ENCODE data around the gene SATB1.
"Not testable (repeated sequence)": the region's sequence is repeated elsewhere in the genome, so short reads cannot be mapped to it uniquely, and the experiment has no call there.

The SATB1 gene

DNA sequence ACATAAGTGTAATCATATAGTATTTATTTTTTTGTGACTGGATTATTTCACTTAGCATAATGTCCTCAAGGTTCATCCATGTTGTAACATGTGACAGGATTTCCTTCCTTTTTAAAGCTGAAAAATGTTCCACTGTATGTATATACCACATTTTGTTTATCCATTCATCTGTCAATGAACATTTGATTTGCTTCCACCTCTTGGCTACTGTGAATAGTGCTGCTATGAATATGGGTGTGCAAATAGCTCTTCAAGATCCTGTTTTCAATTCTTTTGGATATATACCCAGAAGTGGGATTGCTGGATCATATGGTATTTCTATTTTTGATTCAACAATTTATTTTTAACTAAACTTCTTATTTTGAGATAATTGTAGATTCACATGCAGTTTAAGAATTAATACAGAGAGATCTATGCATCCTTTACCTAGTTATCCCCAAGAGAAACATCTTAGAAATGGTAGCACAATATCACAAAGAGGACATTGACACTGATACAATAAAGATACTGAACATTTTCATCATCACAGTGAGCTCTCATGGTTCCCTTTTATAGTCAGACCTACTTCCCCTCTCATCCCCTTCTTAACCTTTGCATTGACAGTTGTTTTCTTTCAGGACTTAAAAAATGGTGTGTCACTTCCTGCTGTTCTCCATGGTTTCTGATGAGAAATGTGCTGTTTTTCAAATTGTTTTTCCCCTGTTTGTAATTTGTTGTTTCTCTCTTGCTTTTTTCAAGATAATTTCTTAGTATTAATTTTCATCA lies 90.1 kb downstream of the SATB1 start:
- H3K4me3 ChIP-seq (ENCODE audit: low read length): no peak overlapping the region
- DNase-seq (ENCODE audit: low read depth): no peak
- TF ChIP-seq, protein P1, sequence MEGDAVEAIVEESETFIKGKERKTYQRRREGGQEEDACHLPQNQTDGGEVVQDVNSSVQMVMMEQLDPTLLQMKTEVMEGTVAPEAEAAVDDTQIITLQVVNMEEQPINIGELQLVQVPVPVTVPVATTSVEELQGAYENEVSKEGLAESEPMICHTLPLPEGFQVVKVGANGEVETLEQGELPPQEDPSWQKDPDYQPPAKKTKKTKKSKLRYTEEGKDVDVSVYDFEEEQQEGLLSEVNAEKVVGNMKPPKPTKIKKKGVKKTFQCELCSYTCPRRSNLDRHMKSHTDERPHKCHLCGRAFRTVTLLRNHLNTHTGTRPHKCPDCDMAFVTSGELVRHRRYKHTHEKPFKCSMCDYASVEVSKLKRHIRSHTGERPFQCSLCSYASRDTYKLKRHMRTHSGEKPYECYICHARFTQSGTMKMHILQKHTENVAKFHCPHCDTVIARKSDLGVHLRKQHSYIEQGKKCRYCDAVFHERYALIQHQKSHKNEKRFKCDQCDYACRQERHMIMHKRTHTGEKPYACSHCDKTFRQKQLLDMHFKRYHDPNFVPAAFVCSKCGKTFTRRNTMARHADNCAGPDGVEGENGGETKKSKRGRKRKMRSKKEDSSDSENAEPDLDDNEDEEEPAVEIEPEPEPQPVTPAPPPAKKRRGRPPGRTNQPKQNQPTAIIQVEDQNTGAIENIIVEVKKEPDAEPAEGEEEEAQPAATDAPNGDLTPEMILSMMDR (conservative IDR thresholded peaks at IDR 0.05; ENCODE audit: low read depth, low read length): no peak

DNA sequence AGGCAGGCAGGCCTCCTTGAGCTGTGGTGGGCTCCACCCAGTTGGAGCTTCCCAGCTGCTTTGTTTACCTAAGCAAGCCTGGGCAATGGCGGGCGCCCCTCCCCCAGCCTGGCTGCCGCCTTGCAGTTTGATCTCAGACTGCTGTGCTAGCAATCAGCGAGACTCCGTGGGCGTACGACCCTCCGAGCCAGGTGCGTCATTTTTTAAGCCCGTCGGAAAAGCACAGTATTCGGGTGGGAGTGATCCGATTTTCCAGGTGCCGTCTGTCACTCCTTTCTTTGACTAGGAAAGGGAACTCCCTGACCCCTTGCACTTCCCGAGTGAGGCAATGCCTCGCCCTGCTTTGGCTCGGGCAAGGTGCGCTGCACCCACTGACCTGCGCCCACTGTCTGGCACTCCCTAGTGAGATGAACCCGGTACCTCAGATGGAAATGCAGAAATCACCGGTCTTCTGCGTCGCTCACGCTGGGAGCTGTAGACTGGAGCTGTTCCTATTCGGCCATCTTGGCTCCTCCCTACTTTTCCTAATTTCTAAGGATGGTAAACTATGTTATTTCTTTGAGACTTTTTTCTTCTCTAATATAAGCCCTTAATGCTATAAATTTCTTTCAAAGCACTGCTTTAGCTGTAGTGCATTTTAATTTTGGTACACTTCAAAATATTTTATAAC lies 94.2 kb downstream of the SATB1 start:
- DNase-seq (ENCODE audit: low read depth); H3K4me3 ChIP-seq (ENCODE audit: low read length): not testable (repeated sequence)

DNA sequence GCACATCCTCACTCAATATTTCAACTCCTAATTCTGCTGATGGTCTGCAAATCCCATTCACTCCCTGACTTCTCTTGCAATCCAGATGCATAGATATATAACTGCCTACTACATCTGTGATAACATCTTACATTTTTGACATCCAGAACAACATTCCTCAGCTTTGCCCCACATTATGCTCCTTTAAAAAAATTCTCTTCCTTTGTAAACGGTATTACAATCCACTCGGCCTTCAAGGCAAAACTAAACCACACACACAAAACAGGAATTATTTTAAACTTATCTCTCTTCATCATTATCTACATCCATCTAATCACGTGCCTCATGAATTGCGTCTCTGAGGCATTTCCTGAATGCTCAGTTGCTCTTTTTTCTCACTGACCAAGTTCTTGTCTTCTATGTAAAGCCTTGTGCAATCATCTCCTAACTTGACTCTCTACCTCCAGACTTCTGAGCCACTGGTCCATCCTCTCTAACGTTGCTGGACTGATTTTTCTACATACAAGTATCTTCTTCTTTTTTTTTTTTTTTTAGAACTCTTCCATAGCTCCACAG lies 117.0 kb downstream of the SATB1 start:
- no peak overlapping the region for H3K4me3 ChIP-seq (ENCODE audit: low read length)
- no peak for DNase-seq (ENCODE audit: low read depth)
- TF ChIP-seq, protein P1 (conservative IDR thresholded peaks at IDR 0.05; ENCODE audit: low read depth, low read length): no peak

DNA sequence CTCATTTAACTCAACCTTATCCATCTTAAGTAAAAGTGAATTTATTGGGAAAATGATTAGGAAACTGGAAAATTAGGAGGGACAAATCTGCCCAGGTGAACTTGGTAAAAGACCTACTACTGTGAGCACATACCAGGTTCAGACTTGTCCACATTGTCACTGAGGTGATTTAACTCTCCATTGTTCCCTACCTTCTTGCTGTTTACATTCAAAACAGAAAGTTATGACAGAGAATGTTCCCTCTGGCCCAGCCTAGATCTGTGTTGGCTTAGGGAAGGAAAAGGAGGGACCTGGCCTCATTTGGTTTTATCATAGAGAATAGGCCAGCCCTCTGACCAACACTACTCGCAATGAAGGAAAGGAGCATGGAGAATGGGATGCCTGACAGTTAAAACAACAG lies 117.6 kb downstream of the SATB1 start:
- no peak overlapping the region for H3K4me3 ChIP-seq (ENCODE audit: low read length)
- TF ChIP-seq, protein P1 (conservative IDR thresholded peaks at IDR 0.05; ENCODE audit: low read depth, low read length): no peak
- no peak for DNase-seq (ENCODE audit: low read depth)

DNA sequence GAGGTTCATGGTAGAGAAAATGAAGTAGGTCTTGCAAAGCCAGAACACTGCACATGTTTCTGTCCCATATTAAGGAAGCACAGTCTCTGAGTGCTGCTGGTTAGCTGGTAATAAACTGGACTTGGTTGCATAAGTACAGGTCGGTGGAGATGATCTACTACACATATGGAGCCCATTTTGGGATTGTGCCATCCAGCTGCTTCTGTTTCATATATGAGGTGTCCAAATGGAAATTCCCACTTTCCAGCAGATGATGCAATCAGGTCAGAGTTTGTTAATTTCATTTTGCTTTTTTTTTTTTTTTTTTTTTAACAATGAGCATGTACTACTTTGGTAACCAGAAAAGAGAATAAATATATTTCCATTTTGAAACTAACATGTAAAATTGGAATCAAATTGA lies 122.6 kb downstream of the SATB1 start:
- H3K4me3 ChIP-seq (ENCODE audit: low read length): no peak overlapping the region
- TF ChIP-seq, protein P1 (conservative IDR thresholded peaks at IDR 0.05; ENCODE audit: low read depth, low read length): no peak
- DNase-seq (ENCODE audit: low read depth): no peak

DNA sequence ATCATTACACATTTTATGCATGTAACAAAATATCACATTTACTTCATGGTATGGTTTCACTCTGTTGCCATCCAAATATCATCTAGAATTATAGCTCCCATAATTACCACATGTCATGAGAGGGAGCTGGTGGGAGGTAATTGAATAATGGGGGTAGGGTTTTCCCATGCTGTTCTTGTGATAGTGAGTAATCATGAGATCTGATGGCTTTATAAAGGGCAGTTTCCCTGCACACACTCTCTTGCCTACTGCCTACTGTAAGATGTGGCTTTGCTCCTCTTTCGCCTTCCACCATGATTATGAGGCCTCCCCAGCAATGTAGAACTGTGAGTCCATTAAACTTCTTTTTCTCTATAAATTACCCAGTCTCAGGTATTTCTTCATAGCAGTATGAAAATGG lies 123.4 kb downstream of the SATB1 start:
- H3K4me3 ChIP-seq (ENCODE audit: low read length): no peak overlapping the region
- TF ChIP-seq, protein P1 (conservative IDR thresholded peaks at IDR 0.05; ENCODE audit: low read depth, low read length): no peak
- DNase-seq (ENCODE audit: low read depth): no peak

DNA sequence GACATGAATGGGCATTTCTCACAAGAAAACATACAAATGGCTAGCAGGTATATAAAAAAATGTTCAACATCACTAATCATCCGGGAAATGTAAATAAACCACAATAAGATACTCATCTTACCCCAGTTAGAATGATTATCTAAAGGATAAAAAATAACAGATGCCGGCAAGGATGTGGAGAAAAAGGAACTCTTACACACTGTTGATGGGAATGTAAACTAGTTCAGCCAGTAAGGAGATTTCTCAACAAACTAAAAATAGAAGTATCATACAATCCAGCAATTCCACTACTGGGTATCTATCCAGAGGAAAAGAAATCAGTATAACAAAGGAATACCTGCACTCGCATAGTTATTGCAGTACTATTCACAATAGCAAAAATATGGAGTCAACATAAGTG lies 124.2 kb downstream of the SATB1 start:
- no peak for DNase-seq (ENCODE audit: low read depth)
- no peak overlapping the region for H3K4me3 ChIP-seq (ENCODE audit: low read length)

More for the DNA sequence above, 124.2 kb downstream of the SATB1 start:
- TF ChIP-seq, protein P1 (conservative IDR thresholded peaks at IDR 0.05; ENCODE audit: low read depth, low read length): no peak
